LNCaP clone FGC (cell line): ENCODE results near the gene IGSF21.
"Not testable (repeated sequence)": the region's sequence is repeated elsewhere in the genome, so short reads cannot be mapped to it uniquely, and the experiment has no call there.

ENCODE experiments used
- DNase-seq: peaks from one replicate; pipeline ENCODE4 v3.0.0-alpha.2; 2011; ENCODE audit warnings: low read depth
- H3K4me3 ChIP-seq: 2 replicates; pipeline ENCODE4 v1.5.1; 2011; ENCODE audit warnings: mild to moderate bottlenecking, low read depth, low read length, control low read depth
- CTCF ChIP-seq: IDR thresholded peaks from 2 replicates; pipeline ENCODE4 v1.5.1; 2012; ENCODE audit warnings: mild to moderate bottlenecking; ENCODE audit not compliant: control insufficient read depth, insufficient read depth; ENCODE audit errors: extremely low read depth

IGSF21 gene

DNA sequence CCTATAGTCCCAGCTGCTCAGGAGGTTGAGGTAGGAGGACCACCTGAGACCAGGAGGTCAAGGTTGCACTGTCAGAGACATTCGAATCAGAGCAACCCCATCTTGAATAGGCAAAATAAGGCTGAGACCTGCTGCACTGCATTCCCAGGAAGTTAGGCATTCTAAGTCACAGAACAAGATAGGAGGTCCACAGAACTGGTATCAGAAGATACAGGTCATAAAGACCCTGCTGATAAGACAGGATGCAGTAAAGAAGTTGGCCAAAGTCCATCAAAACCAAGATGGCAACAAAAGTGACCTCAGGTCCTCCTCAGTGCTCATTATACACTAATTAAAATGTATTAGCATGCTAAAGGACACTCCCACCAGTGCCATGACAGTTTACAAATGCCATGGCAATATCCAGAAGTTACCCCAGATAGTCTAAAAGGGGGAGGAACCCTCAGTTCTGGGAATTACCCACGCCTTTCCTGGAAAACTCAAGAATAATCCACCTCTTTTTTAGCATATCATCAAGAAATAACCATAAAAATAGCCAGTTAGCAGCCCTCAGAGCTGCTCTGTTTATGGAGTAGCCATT, 307.9 kb downstream of the IGSF21 start:
- no peak for DNase-seq
- no peak for TF ChIP-seq CTCF

DNA sequence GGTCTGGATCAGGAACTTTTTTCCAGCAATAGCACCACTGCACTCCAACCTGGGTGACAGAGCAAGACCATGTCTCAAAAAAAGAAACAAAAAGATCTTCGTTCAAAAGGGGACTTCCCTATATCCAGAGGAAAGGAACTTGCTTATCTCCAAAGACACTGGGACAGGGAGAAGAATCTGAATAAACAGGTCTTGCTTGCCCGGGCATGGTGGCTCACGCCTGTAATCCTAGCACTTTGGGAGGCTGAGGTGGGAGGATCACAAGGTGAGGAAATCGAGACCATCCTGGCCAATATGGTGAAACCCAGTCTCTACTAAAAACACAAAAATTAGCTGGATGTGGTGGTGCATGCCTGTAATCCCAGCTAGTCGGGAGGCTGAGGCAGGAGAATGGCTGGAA, 308.5 kb downstream of the IGSF21 start:
- not testable (repeated sequence) for DNase-seq, H3K4me3 ChIP-seq

More for the DNA sequence above, 307.9 kb downstream of the IGSF21 start:
- H3K4me3 ChIP-seq: no peak overlapping the region

DNA sequence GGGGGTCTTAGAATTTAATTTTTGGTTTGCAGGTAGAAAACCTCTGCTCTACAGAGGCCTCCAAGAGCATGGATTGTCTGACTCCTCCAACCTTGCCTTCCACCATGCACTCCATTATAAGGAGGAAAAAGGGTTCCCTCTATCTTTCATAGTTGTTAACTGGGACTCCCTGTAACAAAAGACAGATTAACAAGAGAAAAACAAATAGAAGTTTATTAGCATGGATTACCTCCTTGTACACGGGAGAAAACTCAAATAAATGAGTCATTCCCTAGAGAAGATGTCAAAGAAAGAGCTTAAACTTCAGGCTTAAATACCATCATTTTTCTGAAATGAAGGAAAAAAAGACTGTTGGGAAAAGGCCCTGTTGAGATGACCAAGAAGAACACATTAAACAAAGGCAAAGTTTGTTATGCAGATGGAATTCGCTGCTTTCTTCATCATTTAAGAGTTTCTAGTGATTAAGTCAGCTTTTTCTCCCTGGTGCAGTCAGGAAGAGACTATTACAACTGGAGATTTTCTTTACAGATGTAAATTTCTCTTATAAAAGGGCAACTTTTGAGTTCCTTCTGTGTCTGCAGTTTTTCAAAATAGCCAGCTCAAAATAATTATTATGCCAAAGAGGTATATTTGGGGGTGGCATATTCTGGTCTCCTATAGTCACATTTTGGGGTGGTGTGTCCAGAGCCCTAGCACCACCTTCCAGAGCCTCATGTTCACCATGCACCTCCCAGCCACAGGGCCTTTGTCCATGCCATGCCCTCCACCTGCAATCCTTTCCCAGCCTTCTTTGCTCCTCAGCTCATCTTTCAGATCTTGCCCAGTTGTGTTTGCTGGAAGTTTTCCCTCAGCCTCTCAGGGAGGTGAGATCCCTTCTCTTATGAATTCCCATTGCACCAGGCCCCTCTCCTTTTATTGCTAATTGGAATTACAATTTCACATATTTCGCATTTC, 310.0 kb downstream of the IGSF21 start:
- DNase-seq: no peak
- peak; percentile 14; the same call in 1 of the 2 replicates for TF ChIP-seq CTCF
- H3K4me3 ChIP-seq: no peak overlapping the region

DNA sequence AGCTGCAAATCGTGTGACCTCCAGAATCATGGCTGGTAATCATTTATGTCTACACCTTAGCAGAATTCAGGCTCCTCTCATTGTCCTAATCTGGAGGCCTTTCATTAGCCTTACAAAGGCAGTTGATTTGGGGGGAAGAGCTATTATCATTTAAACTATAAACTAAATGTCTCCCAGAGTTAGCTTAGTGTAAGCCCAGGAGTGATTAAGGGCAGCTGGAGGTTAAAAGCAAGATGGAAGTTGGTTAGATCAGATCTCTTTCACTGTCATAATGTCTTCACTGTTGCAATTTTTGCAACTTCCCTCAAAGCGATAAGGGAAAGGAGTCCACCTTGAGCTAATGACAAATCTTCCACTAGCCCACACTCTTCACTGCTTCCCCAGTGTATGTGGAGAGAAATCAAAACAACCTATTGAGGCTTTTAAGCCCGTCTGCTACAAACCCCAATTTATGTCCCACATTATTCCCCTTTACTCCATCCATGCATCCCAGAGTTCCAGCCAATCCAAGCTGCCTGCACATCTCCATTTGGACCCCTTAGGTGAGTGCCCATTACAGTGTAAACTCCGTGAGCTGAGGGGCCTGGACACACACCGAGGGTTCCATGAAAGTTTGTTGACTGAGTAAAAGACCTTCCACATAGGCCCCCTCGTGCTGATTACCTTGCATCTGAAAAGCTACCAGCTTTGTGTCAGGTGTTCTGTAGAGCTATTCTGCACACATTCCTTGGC, 311.7 kb downstream of the IGSF21 start:
- H3K4me3 ChIP-seq: no peak overlapping the region
- no peak for DNase-seq
- no peak for TF ChIP-seq CTCF

DNA sequence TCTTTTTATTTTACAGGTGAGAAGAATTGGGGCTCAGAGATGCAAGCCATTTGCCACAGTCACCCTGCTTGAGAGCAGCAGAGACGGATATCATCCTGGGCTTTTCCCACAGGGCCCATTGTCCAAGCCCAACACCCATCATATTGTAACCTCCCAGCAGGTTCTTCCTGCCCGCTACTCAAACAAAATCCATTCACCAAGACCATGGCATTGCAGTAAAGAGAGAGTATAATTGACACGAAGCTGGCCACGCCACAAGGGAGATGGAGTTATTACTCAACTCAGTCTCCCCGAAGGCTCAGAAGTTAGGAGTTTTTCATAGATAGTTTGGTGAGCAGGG, 312.2 kb downstream of the IGSF21 start:
- DNase-seq: no peak
- no peak overlapping the region for H3K4me3 ChIP-seq
- no peak for TF ChIP-seq CTCF

GRCh38 chr1:18422076-18422777, 314.6 kb downstream of the IGSF21 start:
- TF ChIP-seq CTCF: no peak
- DNase-seq: no peak
- no peak overlapping the region for H3K4me3 ChIP-seq

- no peak for TF ChIP-seq CTCF
- no peak for DNase-seq
- H3K4me3 ChIP-seq: no peak overlapping the region
Measured at GRCh38 chr1:18422954-18423353, 315.4 kb downstream of the IGSF21 start.
